H54 (cell line): ENCODE results near the gene MT1X.
"Not testable (repeated sequence)": the region's sequence is repeated elsewhere in the genome, so short reads cannot be mapped to it uniquely, and the experiment has no call there.

Experiments
- DNase-seq: peaks from one replicate; pipeline ENCODE4 v3.0.0; 2011; ENCODE audit warnings: low spot score, mixed read lengths; ENCODE audit not compliant: insufficient read length
- FAIRE-seq: peaks from 3 replicates; lab custom pipeline; 2011; peaks lifted over from hg19 to GRCh38; lab: Jason Lieb, UNC
- POLR2A ChIP-seq: IDR thresholded peaks from 2 replicates; pipeline ENCODE4 v1.6.1; 2011; ENCODE audit warnings: low read depth, mild to moderate bottlenecking, low read length

Gene MT1X

GRCh38 chr16:56700195-56700594, 17.9 kb downstream of the MT1X start:
- TF ChIP-seq POLR2A: no peak
- DNase-seq (no peak), FAIRE-seq (no peak)

GRCh38 chr16:56700631-56701030, 18.4 kb downstream of the MT1X start:
- FAIRE-seq: no peak
- no peak for DNase-seq
- no peak for TF ChIP-seq POLR2A

GRCh38 chr16:56701534-56701933, 19.3 kb downstream of the MT1X start:
- FAIRE-seq (no peak), DNase-seq (no peak)
- no peak for TF ChIP-seq POLR2A

- no peak for TF ChIP-seq POLR2A
- FAIRE-seq: no peak
- no peak for DNase-seq
Observed at GRCh38 chr16:56702836-56703235, 20.6 kb downstream of the MT1X start.

- DNase-seq (no peak), FAIRE-seq (no peak)
- TF ChIP-seq POLR2A: no peak
Observed at GRCh38 chr16:56708525-56709442, 26.5 kb downstream of the MT1X start.

- no peak for DNase-seq
- no peak for TF ChIP-seq POLR2A
- no peak for FAIRE-seq
Observed at GRCh38 chr16:56709443-56710040, 27.3 kb downstream of the MT1X start.

GRCh38 chr16:56710181-56710737, 28.0 kb downstream of the MT1X start:
- DNase-seq (no peak), FAIRE-seq (no peak)
- no peak for TF ChIP-seq POLR2A

GRCh38 chr16:56711862-56712261, 29.6 kb downstream of the MT1X start:
- TF ChIP-seq POLR2A: no peak
- DNase-seq (no peak), FAIRE-seq (no peak)

GRCh38 chr16:56713794-56714193, 31.5 kb downstream of the MT1X start:
- TF ChIP-seq POLR2A: no peak
- no peak for DNase-seq
- FAIRE-seq: no peak

- FAIRE-seq (no peak), DNase-seq (no peak)
Observed at GRCh38 chr16:56715126-56715525, 32.9 kb downstream of the MT1X start.

GRCh38 chr16:56716761-56717160, 34.5 kb downstream of the MT1X start:
- DNase-seq (no peak), FAIRE-seq (no peak)
- no peak for TF ChIP-seq POLR2A

More at GRCh38 chr16:56715126-56715525, 32.9 kb downstream of the MT1X start:
- TF ChIP-seq POLR2A: no peak

- DNase-seq, FAIRE-seq: not testable (repeated sequence)
Observed at GRCh38 chr16:56717532-56717931, 35.3 kb downstream of the MT1X start.

- no peak for TF ChIP-seq POLR2A
- no peak for FAIRE-seq
- DNase-seq: no peak
Observed at GRCh38 chr16:56722200-56722842, 40.1 kb downstream of the MT1X start.

GRCh38 chr16:56724191-56724590, 41.9 kb downstream of the MT1X start:
- FAIRE-seq (no peak), DNase-seq (no peak)
- no peak for TF ChIP-seq POLR2A
